Left ventricle myocardium superior (tissue), 1 donor: ENCODE results near the gene SGPP2. TPM values are rescaled to one million over a fixed set of nuclear protein-coding genes. Genes with fewer than 3 reads are reported as not detected.
"Not testable (repeated sequence)": the region's sequence is repeated elsewhere in the genome, so short reads cannot be mapped to it uniquely, and the experiment has no call there.

Experiments used
- ATAC-seq: fragments of 200-7000 bp; cut with Tn5 transposase; one replicate; pipeline ENCODE4 v1.9.1; 2020; ENCODE audit warnings: mild to moderate bottlenecking, moderate library complexity
- DNase-seq: peaks from one replicate; pipeline ENCODE4 v3.0.0-alpha.2; 2020
- intact Hi-C: fragments of 100-400 bp; cut with micrococcal nuclease; formaldehyde crosslinking; loops from one replicate; pipeline ENCODE4 v1.11.0; 2022
- total RNA-seq: library from RNA; stranded (reverse); fragmentation: NEBNext Ultra II Directional; extraction: Animal tissue kit (Norgen Biotek cat#: 25700); gene quantifications from one replicate; pipeline ENCODE4 v1.2.1, GENCODE V29; 2021
- donor health status: DM: no; HTN: yes; CAD: no; lungs with severe emphysema.

The SGPP2 gene
- total RNA-seq, 1 donor from 2014 or later, result 30.6 TPM

GRCh38 chr2:222424729-222425671 is 657 bp downstream of the SGPP2 start:
- DNase-seq (peak; percentile 54), ATAC-seq (peak; percentile 69)
- intact Hi-C loops, result no loop called here

- intact Hi-C loops, result no loop called here
- ATAC-seq (no peak), DNase-seq (no peak)
These were observed 3.4 kb downstream of the SGPP2 start for GRCh38 chr2:222427646-222428301.

- no peak for DNase-seq
- intact Hi-C loops, result no loop called here
- ATAC-seq, result no peak
These were observed 5.7 kb downstream of the SGPP2 start for GRCh38 chr2:222430071-222430470.

- DNase-seq (no peak), ATAC-seq (no peak)
- intact Hi-C loops, result no loop called here
These were observed 6.3 kb downstream of the SGPP2 start for GRCh38 chr2:222430681-222431080.

GRCh38 chr2:222431869-222432268 is 7.5 kb downstream of the SGPP2 start:
- intact Hi-C loops, result no loop called here
- DNase-seq, result no peak
- ATAC-seq, result no peak

GRCh38 chr2:222433332-222434173 is 9.2 kb downstream of the SGPP2 start:
- intact Hi-C loops, result no loop called here
- ATAC-seq (no peak), DNase-seq (no peak)

GRCh38 chr2:222434204-222434603 is 9.9 kb downstream of the SGPP2 start:
- intact Hi-C loops, result no loop called here
- no peak for ATAC-seq
- DNase-seq, result no peak

DNA sequence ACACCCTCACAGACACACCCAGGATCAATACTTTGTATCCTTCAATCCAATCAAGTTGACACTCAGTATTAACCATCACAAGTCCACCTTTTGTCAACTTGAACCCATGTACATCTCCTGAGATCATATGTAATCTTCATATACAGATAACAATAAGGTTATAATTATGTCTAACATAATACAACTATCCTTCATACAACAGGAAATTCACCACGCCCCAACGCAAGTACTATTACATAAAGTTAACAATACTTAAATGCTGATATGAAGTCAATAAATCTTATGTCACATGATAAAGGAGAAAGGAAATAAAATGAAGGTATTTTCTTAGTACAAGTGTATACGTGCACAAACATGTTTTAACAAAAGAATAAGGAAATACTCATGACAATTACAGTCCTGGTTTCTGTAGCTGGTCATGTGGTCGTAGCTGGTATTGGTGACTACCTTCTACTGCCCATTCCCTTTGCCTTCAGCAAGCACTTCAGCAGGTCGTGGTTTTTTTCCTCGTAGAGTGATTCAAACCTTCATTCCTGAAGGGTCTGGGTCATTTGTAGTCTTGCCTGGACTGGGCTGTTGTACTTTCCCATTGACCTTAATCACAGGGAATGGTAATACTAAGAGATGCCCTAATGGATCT is 11.2 kb downstream of the SGPP2 start:
- intact Hi-C loops, DNase-seq, ATAC-seq: not testable (repeated sequence)

- intact Hi-C loops, result no loop called here
- DNase-seq (no peak), ATAC-seq (no peak)
These were observed 11.7 kb downstream of the SGPP2 start for GRCh38 chr2:222436040-222436413.

DNA sequence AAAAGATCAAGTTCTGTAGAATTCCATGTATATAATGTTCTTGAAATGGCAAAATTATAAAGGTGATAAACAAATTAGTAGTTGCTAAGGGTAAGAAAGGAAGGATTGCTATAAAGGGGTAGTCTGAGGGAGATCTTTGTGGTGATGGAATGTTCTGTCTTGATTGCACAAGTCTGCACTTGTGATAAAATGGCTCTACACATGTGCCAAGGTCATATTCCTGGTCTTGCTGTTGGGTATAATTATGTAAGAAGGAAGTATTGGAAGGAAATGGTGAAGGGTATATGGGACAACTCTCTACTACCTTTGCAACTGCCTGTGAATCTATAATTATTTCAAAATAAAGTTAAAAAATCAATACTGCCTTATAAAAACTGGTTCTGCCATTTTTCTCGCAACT is 15.3 kb downstream of the SGPP2 start:
- intact Hi-C loops, result no loop called here
- DNase-seq, result no peak
- no peak for ATAC-seq

DNA sequence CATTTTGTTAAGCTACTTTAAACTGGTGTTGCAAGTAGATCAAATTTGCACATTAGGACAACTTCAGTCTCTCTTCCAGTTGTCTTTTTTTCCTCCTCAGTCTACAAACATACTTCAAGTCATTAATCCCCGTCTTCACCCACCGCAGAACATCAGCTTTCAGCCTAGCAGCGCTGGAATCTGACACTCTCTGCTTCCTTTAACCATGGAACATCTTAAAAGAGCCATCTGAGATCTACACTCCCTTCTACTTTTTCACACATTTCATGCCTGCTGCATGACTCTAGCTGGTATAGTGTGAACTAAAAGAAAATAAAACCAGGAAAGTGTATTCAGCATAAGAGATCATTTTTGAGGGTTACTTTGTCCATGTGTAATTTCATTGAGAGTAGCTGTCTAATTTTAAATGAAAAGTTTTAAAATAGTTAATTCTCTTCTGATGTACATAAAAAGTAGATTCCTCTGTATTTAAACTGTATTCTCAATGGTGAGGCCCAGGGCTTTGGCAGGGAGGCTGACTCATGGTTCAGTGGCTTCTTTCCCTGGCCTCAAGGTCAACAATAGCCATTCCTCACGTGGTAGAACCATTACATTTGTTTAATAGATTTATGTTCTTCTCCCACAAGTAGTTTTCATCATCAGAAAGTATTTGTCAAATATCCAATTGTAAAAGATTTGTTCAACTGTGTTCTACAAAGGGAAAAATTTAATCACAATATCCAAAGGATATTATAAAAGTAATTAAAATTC is 16.5 kb downstream of the SGPP2 start:
- intact Hi-C loops, result no loop called here
- DNase-seq (no peak), ATAC-seq (no peak)

DNA sequence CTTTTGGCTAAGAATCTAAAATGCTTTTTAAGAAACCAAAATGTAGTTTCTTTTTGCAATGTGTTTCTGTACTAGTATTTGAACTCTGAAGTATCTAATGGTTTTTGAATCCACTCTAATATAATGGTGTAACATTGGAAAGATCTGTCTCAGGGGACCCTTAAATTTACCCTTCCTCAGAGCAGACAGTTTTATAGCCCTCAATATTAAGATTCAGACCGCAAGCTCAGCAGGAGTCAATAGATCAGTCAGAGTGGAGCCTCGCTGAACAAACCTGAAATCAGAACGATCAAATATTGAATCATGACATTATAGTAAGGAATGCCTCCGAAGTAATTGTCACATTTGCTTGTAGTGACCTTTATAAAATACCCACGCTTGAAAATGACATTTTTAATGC is 18.3 kb downstream of the SGPP2 start:
- DNase-seq (no peak), ATAC-seq (no peak)
- intact Hi-C loops, result no loop called here

DNA sequence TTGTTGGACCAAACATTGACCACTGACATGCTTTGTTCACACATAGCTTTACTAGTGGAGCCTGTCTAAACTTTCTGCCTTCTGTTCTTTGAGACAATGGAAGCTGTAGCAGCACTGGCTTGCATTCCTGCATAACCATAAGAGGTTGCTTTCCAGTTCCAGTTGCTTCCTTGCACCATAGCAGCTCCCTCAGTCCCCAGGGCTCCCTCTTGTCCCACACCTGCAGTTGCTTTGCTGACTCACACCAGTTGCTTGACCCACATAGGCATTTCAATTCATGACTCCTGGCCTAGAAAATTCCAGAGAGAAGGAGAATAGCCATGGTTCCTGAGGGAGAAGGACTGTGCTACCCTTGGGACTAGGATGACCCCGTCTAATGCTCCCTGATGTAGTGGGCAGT is 20.9 kb downstream of the SGPP2 start:
- DNase-seq (no peak), ATAC-seq (no peak)
- intact Hi-C loops, result no loop called here

DNA sequence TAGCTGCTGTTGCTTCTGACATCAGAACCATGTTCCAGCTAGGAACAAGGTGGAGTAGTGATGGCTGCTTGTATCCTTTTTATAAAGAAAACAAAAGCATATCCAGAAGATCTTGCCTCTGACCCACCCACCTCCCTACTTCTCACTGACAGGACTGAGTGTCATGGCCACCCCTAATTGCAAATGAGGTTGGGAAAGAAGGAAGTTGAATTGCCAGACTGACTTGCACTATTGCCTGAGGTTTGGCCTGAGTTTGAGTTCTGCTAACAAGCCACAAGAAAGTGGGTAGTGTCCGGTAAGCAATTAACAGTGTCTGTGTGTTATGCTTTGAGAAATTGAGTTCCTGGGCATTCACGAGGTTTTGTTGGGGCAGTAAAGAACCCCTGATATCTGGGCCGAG is 22.8 kb downstream of the SGPP2 start:
- intact Hi-C loops, result no loop called here
- DNase-seq, result no peak
- no peak for ATAC-seq

DNA sequence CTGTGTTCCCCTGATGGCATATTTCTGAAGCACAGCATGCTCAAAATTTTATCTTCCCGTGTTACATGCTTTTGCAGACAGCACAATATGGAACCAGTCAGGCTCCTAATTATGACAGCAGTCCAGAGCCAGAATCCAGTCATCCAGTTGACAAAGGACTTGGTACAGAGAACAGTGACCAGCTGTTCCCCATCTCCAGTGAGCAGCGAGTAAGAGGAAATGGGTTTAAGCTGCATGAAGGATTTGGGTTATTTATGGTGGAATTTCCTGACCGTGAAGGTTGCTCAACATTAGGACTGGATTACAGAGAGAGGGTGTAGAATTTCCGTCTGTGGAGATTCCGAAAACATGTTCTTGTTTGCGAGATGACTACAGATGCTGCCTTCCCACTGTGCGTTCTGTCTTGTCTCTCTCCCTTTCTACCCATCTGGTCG is 24.4 kb downstream of the SGPP2 start:
- DNase-seq (peak; percentile 32), ATAC-seq (peak; percentile 89)
- intact Hi-C loops, result no loop called here

DNA sequence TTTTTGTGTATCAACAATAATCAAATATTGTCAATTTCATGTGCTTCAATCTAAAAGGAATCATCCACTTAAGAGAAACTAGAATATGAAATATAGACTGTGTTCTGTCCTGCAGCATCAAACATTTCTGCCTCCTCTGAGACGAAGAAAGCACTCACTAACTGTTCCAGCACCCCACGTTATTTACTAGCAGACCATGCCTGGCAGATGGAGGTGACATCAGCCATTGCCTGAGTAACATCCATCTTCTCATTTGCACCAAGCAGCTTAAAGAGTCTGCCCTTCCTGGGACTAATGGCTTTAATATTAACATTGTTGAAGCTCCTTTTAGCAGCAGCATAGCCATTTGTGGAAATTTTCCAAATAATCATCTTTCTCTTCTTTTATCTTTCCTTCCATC is 25.7 kb downstream of the SGPP2 start:
- ATAC-seq (no peak), DNase-seq (no peak)
- intact Hi-C loops, result no loop called here

DNA sequence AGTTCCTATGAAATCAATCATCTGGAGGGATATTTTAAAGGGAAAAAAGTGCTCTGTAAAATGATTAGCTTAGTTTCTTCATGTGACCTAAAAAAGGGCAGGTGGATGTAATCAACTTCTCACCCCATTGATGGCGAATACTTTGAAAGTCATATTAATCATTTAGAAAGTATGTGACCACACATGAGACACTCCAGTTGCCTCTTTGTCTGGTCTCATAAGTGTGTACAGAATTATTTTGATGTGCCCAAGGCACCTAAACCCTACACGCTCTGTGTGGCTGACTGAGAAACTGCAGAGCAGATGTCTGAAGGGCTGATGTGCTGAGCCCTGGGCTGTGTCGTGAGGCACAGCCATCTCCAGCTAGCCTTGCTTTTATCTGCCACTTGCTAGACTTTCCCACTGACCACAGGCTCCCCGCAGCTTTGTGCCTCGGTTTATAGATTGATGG is 26.9 kb downstream of the SGPP2 start:
- intact Hi-C loops, result no loop called here
- ATAC-seq, result peak; percentile 7
- no peak for DNase-seq

DNA sequence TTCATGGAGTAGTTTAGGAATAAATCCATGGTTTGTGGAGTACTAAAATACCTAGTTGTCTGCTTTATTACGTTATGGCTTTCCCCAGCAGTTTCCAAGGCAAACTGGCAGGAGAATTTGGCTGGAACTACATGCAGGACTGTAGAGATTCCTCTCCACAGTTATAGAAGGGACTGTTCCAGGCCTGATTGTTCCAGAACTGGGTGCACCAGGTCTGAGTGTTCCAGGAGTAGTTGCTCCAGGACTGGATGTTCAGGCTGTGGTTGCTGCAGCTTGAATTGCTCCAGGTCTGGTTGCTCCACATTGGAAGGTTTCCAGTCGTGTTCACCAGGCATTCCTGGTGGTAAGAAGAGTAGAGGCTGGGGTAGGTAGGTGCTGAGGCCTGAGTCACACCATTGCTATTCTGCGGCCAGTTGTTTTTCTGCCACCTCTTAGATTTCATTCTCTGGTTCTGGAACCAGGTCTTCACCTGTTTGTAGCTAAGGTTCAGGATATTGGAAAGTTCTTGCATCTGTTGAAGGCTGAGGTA is 28.1 kb downstream of the SGPP2 start:
- peak; percentile 41 for DNase-seq
- intact Hi-C loops, result no loop called here
- ATAC-seq, result peak; percentile 11
